HG03097 (cell line): ENCODE data around the gene SNRPA.

Source experiments
- ATAC-seq: cut with Tn5 transposase; IDR thresholded peaks from one replicate; pipeline ENCODE4 v1.9.1; 2021; ENCODE audit not compliant: unreplicated experiment, low FRiP score

Gene SNRPA

DNA sequence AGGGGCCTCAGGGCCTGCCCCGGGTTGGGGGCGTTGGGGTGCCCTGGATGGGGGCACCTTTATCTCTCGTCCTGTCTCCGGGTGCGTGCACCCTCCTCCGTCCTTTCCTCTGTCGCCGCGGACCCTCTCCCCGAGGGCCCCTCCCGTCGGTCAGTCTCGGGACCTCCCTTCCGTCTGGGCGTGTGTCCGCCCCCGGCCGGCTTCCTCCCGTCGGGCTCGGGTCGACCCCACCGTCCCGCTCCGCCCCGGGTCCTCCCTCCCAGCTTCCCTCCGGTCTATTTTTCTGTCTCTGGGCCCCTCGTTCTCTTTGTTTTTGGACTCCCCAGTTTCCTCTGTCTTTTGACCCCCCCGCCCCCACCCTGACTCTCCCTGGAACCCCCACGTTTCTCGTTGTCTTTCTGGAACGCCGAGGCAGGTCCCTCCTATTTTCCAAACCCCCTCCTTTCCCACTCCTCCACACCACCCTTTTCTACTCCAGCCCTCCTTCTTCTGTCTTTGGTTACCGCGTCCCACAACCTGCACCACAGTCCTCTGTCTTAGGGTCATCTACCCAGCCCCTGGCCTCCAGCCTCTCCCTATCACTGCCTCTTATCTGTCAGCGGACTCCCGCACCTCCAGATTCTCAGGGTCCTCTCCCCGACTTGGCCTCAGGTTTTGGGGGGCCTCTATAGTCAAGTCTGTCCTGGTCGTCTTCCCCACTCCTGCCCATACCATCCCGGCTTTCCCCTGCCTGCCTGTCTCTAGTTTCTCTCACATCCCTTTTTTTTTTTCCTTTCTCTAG is 48.7 kb downstream of the SNRPA start:
- ATAC-seq: no peak

- ATAC-seq: no peak
These were observed 49.5 kb downstream of the SNRPA start for GRCh38 chr19:40800339-40800996.

GRCh38 chr19:40800997-40801377 is 50.0 kb downstream of the SNRPA start:
- ATAC-seq: no peak

DNA sequence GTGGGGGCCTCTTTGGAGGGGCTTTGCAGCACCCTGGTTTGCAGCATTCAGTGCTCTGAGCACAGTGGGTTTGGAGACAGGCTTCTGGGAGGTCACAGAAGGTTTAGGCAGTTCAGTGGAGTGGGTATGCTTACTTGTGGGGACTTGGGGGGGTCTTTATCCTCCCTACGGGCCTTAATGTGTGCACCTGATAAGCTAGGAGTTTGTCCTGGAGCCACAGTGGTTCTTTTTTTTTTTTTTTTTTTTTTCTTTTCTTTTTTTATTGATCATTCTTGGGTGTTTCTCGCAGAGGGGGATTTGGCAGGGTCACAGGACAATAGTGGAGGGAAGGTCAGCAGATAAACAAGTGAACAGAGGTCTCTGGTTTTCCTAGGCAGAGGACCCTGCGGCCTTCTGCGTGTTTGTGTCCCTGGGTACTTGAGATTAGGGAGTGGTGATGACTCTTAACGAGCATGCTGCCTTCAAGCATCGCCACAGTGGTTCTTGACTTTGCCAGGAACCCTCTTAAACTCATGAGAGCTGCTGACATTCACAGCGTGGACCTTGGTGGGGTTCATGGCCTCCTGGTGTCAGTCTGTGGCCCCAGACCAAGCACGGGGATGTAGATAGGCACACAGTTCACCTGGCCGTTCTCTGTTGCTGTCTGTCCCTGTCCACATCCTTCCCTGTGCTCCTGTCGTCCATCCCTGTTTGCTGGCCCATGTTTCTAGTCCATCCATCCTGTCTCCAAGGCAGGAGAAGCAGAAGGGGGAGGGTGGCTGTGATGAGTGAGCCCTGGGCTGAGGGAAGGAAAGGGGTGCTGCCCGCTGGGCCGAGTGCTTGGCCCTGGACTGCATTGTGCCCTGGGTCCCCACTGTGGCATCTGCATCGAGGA is 50.7 kb downstream of the SNRPA start:
- no peak for ATAC-seq

DNA sequence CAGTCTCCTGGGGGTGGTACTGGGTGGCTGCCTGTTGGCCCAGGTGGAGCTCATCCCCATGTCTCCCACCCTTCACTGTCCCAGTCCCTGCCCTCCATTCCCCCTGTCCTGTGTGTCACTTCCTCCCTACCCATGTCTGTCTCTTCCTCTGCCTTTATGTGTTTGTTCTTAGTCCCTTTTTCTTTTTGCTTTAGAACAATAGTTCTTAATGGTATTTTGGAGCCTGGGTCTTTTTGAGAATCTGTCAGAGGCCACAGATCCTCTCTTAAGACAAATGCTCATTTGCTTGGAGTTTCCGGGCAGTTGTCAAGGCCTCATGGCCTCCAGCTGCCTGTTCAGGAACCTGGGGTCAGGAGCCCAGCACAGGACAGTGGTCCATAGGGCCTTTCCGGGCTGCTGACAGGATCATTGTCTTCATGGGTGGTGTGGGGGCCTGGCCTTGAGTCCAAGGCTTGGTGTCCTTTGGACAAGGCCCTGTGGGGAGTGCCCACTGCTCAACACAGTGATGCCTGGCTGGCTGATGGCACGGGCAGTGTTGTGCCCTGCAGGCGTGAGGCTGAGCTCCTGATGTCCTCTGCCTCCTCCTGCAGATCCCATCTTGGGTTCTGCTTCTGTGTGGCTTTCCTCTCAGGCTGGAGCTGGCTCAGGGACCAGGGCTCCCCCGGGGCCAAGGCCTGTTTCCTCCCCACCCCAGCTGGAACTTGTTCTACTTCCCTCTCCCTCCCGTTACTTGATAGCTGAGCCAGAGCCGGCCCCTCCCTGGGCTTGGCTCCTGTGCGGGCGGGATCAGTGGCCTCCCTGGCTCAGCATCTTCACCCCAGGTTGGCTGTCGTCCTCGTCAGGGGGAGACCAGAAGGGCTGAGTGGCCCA is 51.5 kb downstream of the SNRPA start:
- no peak for ATAC-seq

DNA sequence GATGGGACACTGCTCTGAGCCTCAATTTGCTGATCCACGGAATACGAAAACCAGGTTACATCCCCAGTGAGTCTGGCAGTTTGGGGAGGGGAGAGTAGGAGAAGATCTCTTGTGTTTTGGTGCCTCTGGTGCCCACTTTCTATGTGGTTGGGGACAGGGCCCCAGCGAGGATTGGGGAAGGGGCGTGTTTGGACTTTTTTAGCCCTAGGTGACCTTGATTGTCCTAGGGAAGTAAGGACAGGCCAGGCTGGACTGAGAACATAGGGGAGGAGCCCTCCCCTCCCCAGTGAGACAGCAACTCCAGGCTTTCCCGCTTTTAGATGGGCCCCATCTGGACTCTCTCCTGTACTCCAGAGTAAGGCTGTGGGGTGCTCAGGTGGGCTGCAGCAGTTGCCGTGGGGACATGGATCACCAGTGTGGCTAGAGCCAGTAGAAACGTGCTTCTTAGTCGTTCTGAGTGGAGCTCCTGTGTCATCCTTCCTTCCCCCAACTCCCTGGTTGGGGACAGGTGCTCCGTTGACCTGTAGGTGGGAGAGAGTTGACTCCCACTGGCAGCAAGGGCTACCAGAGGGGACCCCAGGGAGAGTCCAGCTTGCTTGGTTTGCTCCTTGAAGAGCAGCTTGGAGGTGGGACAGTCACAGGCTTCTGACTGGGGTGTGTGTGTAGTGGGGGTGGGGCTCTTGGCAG is 52.3 kb downstream of the SNRPA start:
- no peak for ATAC-seq

GRCh38 chr19:40803857-40804782 is 53.1 kb downstream of the SNRPA start:
- no peak for ATAC-seq

- ATAC-seq: no peak
These were observed 53.8 kb downstream of the SNRPA start for GRCh38 chr19:40804783-40805242.

- ATAC-seq: no peak
These were observed 54.4 kb downstream of the SNRPA start for GRCh38 chr19:40805258-40805868.

- no peak for ATAC-seq
These were observed 55.6 kb downstream of the SNRPA start for GRCh38 chr19:40806423-40807146.

- ATAC-seq: no peak
These were observed 56.4 kb downstream of the SNRPA start for GRCh38 chr19:40807147-40808020.

DNA sequence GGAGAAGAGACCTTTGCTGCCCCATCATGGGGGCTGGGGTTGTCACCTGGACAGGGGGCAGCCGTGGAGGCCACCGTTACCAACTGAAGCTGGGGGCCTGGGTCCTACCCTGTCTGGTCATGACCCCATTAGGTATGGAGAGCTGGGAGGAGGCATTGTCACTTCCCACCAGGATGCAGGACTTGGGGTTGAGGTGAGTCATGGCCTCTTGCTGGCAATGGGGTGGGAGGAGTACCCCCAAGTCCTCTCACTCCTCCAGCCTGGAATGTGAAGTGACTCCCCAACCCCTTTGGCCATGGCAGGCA is 57.0 kb downstream of the SNRPA start:
- no peak for ATAC-seq

- no peak for ATAC-seq
These were observed 57.5 kb downstream of the SNRPA start for GRCh38 chr19:40808497-40808896.

DNA sequence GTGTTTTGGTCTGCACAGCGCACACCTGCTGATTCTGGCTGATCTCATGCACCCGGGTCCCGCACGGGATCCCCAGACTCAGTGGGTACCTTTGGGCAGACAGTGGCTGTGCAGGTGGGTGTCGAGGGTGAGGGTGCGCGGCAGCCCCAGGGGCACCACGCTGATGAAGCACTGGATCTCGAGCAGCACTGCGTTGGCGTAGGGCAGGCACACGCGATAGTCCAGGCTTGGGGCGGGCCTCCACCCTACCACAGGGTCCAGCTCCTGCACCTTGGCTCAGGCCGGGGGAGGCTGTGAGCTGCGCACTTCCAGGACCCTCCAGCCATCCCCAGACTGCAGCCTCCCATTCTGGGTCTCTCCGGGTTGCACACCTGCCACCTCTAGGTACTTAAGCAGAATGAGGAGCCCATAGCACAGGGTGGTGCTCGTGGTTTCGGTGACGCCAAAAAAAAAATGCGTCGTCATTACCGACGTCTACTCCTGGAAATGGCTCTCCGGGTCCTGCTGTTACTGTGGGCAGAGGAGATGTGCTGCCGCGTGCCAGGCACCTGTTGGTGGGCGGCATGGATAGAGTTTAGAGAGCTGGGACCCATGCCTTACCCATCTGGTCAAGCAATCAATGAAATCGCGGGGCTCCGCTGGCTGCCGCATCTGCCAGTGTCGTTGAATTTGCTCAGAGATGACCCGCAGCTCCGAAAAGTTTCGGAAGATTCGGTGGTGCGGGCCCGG is 58.5 kb downstream of the SNRPA start:
- ATAC-seq: no peak

DNA sequence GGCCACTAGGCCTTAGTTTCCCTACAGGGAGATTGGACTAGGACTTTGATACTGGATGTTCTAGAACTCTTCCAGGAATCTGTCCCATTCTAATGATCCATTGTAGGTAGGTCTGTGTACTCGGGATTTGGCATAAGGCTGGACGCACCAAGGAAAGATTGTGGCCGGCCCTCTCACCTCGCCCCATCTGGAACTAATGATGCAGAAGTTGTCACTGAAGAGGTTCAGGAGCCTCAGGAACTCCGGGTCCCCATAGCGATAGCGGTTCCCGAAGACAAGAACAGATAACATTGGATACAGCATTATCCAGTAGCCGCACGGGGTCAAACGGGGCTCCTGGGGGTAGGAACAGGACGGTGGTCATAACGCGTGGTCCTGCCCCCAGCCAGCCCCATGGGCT is 59.2 kb downstream of the SNRPA start:
- ATAC-seq: no peak
